Esophagus mucosa (tissue), 1 donor: Measurements from ENCODE around the gene RNF43. TPM values are rescaled to one million over a fixed set of nuclear protein-coding genes. Genes with fewer than 3 reads are reported as not detected.

Experiments
- ATAC-seq: fragments of 200-7000 bp; cut with Tn5 transposase; one replicate; pipeline ENCODE4 v1.9.1; 2020
- total RNA-seq: library from RNA; stranded (reverse); gene quantifications from one replicate; pipeline ENCODE4 v1.2.4, GENCODE V29; 2023
- donor health status: DM: yes; HTN: yes; CAD: no.

Gene RNF43
- total RNA-seq = 7.4 TPM

DNA sequence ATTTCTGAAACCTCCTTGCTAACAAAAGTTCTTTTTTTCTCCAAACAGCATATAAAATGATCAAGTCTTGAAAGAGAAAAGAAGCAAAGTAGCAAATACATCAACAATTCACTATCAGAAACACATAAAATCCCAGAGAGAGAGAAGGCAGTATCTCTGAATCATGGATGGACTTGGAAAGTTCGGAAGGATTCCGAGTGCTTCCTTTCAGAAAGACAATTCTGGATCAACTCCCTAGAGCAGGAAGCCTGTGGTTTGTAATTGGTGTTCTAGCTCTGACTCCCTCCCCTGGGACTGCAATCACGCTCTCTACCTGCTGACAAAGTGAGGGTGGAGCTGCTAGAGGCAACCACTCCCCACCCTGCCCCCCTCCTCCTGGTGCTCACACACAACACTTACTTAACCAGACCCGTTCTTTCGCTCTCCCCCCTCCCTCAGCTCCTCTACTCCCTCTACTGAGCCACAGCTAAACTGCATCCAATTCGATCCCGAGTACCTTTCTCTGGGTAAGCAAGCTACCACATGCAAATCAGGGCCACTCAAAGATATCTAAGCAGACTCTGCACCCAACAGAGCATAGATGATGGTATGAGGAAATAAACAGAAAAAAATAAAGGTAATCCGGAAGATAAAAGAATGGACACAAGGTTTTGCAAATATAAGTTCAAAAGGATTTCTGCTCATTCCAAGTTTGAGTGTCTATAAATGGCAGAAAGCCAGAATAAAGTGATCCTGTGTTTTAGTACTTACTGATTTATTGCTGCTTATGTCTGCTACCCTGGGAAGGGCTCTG lies at the start of gene RNF43:
RNF43 (minus strand) TSS at position 235 of the 793 bp plus-strand sequence. CDS start 1,957 bp downstream, outside the sequence.
- peak; percentile 100 for ATAC-seq

DNA sequence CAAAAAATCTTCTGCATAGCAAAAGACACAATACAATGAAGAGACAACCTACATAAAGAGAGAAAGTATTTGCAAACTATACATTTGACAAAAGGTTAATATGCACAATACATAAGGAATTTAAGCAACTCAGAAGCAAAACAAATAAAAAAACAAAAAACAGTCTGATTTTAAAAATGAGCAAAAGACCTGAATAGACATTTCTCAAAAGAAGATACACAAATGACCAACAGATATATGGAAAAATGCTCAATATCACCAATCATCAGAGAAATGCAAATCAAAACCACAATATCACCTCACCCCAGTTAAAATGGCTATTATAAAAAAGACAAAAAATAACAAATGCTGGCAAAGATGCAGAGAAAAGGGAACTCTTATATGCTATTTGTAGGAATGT lies 38.2 kb upstream of the RNF43 start:
- ATAC-seq = no peak

DNA sequence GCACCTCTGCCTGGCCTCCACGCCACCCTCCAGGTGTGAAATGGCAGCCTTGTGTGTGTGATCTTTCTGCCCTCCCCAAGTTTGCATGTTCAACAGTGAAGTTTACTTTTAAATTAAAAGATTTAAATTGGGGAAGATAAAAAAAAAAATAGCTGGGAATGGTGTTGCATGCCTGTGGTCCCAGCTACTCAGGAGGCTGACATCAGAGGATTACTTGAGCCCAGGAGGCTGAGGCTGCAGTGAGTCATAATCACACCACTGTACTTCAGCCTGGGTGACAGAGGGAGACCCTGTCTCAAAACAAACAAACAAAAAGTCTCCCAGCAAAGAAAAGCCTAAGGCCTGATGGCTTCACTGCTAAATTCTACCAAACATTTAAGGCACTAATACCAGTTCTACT lies 35.4 kb upstream of the RNF43 start:
- ATAC-seq = no peak

DNA sequence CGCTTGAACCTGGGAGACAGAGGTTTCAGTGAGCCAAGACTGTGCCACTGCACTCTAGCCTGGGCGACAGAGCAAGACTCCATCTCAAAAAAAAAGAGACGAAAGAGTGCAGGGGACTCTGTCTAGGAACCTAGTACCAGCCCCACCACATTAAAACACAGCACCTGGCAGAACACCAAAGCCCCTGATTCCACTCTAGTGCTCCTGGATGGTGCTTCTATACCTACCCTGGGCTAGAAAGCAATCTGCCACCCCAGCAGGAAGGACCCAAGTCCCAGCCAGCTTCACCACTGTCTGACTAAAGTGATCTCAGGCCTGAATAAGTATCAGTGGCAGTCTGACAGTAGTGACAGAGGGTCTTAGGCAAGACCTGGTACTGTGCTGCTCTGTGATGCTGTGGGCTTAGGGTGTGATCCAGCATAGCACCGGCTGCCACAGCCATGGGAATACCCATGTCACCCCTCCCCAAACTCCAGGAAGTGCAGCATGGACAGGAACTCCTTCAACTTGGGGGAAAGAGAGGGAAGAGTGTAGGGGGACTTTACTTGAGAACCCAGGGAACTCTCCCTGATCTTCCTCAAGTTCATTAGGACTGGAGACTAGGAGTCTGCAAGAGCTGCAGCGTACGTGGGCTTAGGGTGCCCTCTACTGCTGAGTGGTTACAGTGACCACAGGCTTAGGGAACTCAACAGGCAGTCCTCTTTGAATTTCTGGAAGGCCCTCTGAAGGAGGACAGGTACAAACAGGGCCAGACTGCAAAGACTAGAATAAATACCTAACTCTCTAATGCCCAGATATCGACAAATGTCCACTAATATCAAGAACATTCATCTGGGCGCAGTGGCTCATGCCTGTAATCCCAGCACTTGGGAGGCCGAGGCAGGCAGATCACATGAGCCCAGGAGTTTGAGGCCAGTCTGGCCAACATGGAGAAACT lies 30.0 kb upstream of the RNF43 start:
- peak; percentile 94 for ATAC-seq

DNA sequence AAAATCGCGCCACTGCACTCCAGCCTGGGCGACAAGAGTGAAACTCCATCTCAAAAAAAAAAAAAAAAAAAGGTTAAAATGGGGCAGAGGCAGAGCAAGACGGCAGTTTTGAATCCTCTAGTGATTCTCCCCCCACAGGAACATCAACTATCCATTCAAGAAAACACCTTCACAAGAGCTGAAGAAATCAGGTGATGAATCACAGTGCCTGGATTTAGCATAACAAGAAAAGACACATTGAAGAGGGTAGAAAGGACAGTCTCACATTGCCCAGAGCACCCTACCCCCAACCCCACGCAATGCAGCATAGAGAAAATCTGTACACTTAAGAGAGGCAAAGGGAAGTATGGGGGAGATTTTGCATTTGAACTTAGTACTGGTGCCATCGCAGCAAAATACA lies 28.8 kb upstream of the RNF43 start:
- no peak for ATAC-seq

DNA sequence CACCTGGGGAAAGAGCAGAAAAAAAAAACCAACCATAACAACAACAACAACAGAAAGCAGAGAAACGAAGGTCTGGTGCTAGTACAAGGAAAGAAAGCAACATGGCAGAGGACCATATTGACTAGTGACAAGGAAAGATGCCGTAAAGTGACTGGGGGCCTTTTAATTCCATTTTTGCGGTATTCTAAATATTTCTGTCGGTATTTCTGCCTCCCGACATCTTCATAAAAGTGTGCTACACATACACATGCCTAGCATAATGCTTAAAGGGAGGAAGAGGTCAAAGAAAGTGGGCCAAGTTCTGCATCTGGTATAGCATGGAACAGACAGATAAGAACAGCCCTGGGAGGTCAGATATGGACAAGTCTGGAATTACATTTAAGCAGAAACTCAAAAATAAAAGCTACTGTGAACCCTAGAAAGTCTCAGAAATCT lies 19.5 kb upstream of the RNF43 start:
- no peak for ATAC-seq

DNA sequence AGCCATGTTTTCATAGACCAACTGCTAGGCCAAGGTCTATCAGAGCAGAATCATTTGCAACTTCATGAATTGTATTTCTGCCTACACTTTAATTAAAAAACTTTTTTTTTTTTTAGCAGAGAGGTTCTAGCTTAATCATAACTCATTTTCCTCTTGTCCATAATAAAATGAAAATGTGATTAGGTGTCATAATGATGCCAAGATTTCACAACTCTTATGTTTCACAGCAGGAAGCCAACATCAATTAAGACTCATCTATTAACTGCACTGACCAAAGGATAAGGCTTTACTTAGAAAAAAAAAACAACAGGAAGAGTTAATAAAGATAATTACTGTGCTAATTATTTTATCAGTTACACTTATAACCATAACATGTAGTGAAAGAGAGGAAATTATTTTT lies 18.9 kb upstream of the RNF43 start:
- no peak for ATAC-seq

DNA sequence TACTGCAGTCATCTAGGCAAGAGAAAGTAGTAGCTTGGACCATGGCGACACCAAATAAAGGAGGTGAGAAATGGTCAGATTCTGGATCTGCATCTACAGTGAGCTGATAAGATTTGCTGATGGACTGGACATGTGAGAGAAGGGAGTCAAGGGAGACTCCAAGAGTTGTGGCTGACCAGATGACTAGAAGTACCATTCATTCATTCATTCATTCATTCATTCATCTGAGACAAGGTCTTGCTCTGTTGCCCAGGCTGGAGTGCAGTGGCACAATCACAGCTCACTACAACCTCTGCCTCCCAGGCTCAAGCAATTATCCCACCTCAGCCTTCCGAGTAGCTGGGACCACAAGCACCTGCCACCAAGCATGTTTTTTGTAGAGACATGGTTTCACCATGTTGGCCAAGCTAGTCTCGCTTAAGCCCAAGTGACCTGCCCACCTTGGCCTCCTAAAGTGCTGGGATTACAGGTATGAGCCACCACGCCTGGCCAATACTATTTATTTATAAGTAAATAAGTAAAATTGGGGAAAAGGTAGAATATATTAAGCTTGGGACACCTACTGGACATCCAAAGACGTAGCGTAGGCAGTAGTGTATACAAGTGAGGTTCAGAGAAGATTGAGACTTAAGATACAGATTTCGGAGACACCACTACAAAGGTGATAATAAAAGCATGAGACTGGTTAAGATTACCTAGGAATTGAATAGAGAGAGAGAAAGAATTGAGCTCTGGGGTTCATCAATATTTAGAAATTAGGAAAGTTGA lies 15.7 kb upstream of the RNF43 start:
- ATAC-seq = no peak

DNA sequence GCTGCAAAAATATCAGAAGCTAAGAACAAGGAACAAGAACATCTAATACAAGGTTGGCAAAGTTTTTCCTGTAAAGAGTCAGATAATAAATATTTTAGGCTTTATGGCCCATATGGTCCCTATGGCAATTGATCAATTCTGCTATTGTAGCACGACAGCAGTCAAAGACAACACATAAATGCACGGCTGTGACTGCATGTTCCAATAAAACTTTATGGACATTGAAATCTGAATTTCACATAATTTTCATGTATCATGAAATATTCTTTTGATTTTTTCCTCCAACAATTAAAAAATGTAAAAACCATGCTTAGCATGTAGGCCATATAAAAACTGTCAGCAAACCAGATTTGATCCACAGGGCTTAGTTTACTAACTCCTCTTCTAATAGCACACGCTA lies 10.5 kb upstream of the RNF43 start:
- no peak for ATAC-seq

DNA sequence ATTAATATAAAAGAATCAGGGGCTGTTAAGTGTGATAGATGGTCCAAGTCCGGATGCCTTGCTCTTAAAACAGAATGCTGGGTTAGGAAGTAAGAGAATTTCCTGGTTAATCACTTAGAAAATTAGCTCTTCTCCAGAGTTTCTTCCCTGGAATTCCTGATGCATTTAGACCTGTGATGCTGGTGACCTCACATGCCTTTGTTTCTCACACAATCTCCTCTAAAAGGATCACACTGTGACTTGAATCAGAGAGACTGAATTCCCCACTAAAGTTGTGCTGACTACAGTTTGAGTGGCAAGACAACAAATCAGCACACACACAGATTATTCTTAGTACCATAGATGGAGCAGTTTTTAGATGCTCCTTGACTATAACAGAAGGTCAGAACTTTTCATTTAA lies 4.4 kb upstream of the RNF43 start:
- ATAC-seq = no peak

DNA sequence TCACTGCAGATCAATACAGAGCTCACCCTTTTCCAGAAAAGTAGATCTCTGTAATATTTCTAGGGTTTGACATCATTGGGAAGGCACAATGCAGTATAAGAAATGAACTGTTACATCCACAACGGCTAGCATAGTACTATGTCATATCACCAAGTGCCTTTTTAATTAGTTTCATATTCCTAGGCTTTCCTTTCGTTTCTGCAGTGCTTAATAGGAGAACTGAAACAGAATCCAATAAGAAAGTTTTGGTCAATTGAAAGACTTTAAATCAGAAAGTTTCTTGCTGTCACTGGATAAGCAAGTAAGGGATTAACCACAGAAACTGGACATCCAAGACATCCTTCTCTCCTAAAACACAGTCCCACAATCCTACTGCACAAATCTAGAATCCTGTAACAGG lies 3.5 kb upstream of the RNF43 start:
- ATAC-seq = no peak

DNA sequence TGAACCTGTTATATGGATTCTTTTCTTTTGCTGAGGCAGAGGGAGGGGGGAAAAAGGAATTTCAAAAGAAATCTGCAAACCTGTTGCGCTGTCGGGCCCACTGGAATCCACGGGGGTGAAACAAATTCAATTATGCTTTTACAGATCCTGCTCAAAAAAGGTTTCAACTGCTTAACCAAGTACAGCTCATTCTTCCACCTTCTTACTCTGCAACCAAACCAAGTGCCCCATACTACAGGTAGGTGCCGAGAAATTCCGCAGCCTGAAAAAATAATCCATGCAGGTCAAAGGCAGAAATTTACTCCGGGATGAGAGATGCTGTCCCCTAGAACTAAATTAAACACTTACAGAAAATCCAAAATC lies 416 bp downstream of the RNF43 start:
- ATAC-seq = no peak

DNA sequence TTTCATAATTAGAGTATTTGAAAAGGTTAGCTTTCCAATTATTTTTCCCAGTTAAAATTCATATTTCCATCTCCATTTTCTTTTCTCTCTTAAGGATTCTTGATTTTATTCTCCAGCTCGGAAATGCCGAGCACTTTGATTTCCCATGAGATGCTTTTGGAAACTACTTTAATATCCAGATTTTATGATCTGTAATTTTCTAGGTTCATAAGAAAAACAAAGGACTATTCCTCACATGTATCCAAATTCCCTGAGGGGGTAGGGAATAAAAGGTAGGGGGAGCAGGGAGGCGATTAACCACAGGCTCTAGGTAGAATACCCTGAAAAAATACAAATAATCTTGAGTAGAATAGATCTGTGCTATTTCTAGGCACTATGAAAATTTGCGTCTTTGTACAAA lies 938 bp downstream of the RNF43 start:
- no peak for ATAC-seq

DNA sequence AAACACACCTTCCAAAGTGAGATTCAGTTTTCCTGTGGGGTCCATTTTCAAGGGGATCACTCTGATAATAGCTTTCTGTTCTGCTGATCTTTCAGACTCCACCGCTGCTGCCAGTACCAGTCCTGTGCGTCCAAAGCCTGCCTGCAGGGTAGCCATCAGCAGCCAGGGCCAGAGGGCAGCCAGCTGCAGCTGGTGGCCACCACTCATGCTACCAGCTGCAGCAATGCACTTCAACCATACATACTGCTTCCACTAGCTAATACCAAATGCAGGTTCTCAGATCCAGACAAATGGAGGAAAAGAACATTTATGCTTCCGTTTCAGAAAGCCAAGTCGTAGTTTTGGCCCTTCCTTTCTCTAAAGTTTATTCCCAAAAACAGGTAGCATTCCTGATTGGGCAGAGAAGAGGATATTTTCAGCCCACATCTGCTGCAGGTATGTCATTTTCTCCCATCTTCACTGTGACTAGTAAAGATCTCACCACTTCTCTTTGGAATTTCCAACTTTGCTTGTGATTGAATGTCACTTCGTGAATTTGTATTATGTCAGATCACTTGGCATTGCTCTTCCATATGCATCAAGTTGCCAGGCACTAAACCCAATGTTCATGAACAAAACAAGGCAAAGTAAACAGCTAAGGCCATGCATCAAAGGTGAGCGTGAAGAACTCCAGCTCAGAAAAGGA lies 1.8 kb downstream of the RNF43 start:
- no peak for ATAC-seq

DNA sequence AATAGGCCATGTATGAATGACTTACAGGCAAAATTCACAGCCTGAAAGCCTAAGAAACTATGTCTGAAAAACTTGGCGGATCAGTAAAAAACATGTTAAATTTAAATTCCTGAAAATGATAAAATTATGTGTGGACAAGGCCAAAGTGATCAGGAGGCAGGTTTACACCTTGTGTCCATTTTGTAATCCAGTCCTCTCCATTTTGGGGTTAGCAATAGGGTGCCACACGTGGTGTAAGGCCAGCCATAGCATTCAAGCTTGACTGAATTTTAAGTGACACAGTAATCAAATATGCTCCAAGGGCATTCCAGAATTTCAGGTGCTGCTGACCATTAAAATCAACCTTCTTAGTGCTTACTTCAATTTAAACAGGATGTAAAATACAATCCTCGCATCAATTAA lies 2.7 kb downstream of the RNF43 start:
- ATAC-seq = peak; percentile 40

DNA sequence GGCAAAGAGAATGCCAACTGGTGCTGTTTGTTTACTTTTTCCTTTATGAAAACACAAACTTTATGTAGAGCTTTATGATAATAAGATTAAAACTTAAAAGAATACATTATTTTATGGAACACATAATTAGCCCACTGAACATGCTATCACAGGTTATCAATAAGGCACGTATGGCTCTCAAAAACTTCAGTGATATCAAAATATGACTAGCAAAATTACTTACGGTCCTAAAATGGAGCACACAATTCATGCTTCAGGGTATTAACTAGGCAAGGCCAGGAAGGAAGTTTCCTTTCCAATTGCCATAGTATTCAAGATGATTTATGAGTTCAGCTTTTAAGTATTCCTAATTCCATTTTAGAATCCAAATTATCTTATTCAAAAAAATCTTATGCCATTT lies 3.6 kb downstream of the RNF43 start:
- no peak for ATAC-seq

DNA sequence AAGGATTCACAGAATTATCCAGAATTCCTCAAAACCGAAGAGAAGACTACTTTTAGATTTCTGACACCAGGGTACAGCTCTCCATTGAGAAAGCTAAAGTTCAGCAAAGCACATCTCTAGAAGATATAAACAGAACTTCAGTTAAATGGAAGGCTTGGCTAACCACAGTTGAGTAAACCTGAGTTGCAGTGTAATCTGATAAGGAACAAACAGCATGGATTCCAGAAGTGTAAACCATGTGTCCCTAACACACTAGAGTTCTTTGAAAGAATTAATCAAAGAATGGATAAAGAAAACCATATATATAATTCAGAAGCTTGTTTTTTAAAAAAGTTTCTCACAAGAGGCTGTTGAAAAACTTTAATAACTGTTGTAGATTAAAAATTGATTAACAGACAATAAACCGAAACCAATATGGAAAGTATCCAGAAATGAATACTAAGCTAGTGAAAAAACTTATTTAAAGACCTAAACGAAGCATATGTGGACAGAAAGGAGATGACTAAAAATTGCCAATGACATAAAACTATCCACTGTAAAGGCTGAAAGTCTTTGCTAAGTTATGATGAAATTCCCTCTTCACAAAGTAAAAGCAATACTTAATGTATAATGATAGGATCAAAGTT lies 4.3 kb downstream of the RNF43 start:
- no peak for ATAC-seq

DNA sequence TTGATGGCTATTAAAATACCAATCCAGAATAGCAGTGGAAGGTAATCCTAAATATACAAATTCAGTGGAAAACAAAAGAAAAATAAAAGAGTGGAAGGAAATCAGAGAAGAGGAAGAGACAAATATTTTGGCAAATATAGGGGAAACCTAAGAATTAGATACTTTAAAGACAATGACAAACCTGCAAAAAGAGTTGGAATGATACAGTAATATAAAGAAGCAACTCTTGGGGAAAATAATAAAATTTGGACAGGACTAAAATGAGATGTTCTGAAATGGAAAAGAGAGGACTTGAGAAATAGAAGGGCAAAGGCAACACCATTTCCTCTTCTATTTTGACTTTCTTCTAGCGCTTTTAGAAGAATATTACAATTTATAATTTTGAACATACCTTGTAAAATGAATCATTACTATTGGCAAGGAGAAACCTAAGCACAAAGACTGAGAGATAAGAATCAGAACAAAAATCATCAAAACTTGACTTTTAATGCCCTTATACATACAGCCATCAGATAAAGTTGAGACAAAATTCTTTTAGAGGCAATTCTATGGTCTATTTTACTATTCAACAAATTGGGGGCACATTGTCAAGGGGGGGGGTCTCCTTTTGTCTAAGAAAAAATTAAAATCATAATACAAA lies 5.2 kb downstream of the RNF43 start:
- no peak for ATAC-seq

DNA sequence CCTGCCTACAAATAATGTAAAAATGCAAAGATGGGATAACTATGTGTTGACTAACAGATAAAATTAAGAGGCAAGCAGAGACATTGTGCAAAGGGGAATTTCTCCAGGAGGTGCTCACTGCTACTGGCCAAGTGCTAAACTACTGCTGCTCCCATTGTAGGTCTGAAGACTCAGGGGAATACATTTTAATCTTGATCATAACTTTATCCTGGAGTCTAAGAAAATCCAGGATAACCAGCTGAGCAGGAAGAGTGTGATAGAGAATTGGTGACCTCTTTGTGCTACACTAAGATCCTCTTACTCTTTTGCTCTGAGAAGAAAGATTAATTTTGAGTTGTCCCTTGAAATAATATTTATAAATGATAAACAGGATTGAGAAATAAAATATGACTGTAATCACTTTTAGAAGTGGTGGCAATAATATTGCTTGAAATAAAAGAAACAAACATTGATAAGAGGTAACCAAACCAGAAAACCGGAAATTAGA lies 5.9 kb downstream of the RNF43 start:
- peak; percentile 60 for ATAC-seq

DNA sequence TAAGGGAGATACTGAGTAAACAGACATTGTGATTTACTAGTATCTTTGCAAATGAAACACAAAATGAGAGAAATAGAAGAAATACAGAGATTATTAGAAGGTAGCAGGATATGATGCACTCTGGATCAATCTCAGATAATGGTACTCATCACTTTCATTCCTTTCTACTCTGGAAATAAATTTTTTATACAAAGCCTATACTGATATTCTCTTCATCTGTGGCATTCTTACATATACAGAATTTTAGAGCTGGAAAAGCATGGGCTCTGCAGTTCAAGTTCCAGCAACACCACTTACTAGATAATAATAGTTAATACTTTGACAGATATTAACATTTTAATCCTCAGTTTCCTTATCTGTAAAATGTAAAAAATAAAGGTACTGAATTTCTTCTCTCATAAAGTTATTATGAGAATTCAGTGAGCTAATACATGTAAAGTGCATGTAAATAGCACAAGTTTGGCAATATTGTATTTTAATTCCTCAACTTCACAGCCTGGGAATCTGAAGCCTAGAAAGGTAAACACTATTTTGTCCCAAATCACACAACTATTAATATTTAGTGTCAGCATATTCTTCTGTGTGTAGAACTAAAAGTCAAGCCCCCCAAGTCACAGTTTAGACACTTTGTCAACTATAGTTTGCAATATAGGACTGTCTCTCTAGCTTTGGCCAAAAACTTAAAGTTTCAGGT lies 6.5 kb downstream of the RNF43 start:
- no peak for ATAC-seq

DNA sequence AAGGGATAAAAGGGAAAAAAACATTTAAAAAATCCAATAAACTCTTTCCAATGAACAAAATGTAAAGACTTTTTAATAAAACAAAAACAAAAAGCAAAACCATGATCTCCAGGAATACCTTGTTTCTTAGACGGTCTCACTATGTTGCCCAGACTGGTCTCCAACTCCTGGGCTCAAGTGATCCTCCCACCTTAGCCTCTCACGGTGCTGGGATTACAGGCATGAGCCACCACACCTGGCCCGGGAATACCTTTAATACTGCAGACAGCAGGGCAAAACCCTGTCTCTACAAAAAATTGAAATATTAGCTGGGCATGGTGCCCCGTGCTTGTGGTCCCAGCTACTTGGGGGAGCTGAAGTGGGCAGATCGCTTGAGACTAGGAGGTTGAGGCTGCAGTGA lies 7.9 kb downstream of the RNF43 start:
- no peak for ATAC-seq
